HCT116 (cell line): ENCODE measurements around the gene TMEM106C. TPM values are rescaled to one million over a fixed set of nuclear protein-coding genes. Genes with fewer than 3 reads are reported as not detected.

Experiments used
- ATAC-seq: fragments of 200-7000 bp; cut with Tn5 transposase; 2 replicates; pipeline ENCODE4 v1.9.1; 2020; ENCODE audit warnings: mild to moderate bottlenecking, moderate library complexity
- BruUV-seq: library from RNA; stranded (reverse); fragments of 400-500 nt; replicated peaks from 2 replicates; lab custom pipeline; 2021; lab: Mats Ljungman, UMichigan
- CTCF ChIA-PET: fragments of 300-600 bp; sonication (Branson Sonifier 250); formaldehyde crosslinking; loops from one replicate; lab custom pipeline; 2021; ENCODE audit warnings: antibody characterized with exemption; lab: Charles Lee
- POLR2A ChIA-PET: fragments of 300-600, 350-600 bp; sonication (Branson Sonifier 250); formaldehyde crosslinking; loops from one replicate; lab custom pipeline; 2021; ENCODE audit warnings: antibody characterized with exemption; lab: Charles Lee
- RAD21 ChIA-PET, 2 experiments: fragments of 300-600 bp; sonication (Branson Sonifier 250); formaldehyde crosslinking; loops; one replicate each; lab custom pipeline; 2023; ENCODE audit warnings: low total read pairs in 2 of 2; ENCODE audit not compliant: uncharacterized antibody in 2 of 2, unreplicated experiment in 2 of 2, low non-redundant PET in 1 of 2; lab: Charles Lee
- DNase-seq: peaks from one replicate; pipeline ENCODE4 v3.0.0-alpha.2; 2010; ENCODE audit warnings: low read depth, low spot score
- H2AFZ ChIP-seq: fragments of 200-600 bp; shearing (Covaris generic), sonication (generic); 2 replicates; pipeline ENCODE4 v1.6.1; 2017; ENCODE audit warnings: low read depth, mixed run types, mixed read lengths, antibody characterized with exemption, low read length; ENCODE audit not compliant: poor library complexity, severe bottlenecking
- H3K27ac ChIP-seq: 2 replicates; pipeline ENCODE4 v1.5.1; 2012; ENCODE audit warnings: low read depth, low read length
- H3K27me3 ChIP-seq: fragments of 200-600 bp; sonication (generic); 2 replicates; pipeline ENCODE4 v1.6.1; 2016; ENCODE audit warnings: mixed run types, low read length, mixed read lengths; ENCODE audit not compliant: insufficient read depth
- H3K36me3 ChIP-seq, 2 experiments: fragments of 200-500 bp in 1 of 2; fragments of 200-600 bp in 1 of 2; sonication (Bioruptor generic) in 1 of 2; sonication (generic) in 1 of 2; 2 replicates each; pipeline versions ENCODE4 v1.5.1 to v1.6.1; 2014 to 2016; ENCODE audit warnings: low read length in 2 of 2, inconsistent platforms in 1 of 2, mixed read lengths in 1 of 2, mixed run types in 1 of 2; ENCODE audit not compliant: insufficient read depth in 2 of 2, control insufficient read depth in 1 of 2
- H3K4me1 ChIP-seq, 2 experiments: fragments of 200-600 bp in 1 of 2; sonication (generic) in 1 of 2; 2 replicates each; pipeline versions ENCODE4 v1.5.1 to v1.6.1; 2012 to 2017; ENCODE audit warnings: low read length in 2 of 2, inconsistent platforms in 1 of 2, mild to moderate bottlenecking in 1 of 2, mixed read lengths in 1 of 2, mixed run types in 1 of 2, moderate library complexity in 1 of 2; ENCODE audit not compliant: insufficient read depth in 2 of 2, control insufficient read depth in 1 of 2
- H3K4me2 ChIP-seq: fragments of 200-600 bp; sonication (generic); 2 replicates; pipeline ENCODE4 v1.6.1; 2017; ENCODE audit warnings: mixed run types, low read length, mixed read lengths
- H3K4me3 ChIP-seq, 2 experiments: fragments of 200-600 bp in 1 of 2; sonication (generic) in 1 of 2; replicated peaks in 1 of 2; 2 replicates each; pipeline ENCODE4 v1.5.1; 2011 to 2016; ENCODE audit warnings: low read length in 2 of 2, control low read depth in 1 of 2, low read depth in 1 of 2, mild to moderate bottlenecking in 1 of 2, mixed read lengths in 1 of 2, mixed run types in 1 of 2
- H3K79me2 ChIP-seq: fragments of 200-600 bp; sonication (generic); 2 replicates; pipeline ENCODE4 v1.6.1; 2017; ENCODE audit warnings: mild to moderate bottlenecking, mixed run types, low read length, moderate library complexity, mixed read lengths; ENCODE audit not compliant: insufficient read depth
- H3K9ac ChIP-seq: fragments of 200-600 bp; sonication (generic); 2 replicates; pipeline ENCODE4 v1.6.1; 2016; ENCODE audit warnings: low read length, mixed read lengths
- H3K9me2 ChIP-seq: fragments of 200-600 bp; sonication (generic), shearing (Covaris generic); 2 replicates; pipeline ENCODE4 v1.6.1; 2017; ENCODE audit warnings: mixed run types, mild to moderate bottlenecking, moderate library complexity; ENCODE audit not compliant: insufficient read depth
- H3K9me3 ChIP-seq, 2 experiments: fragments of 200-500 bp in 1 of 2; fragments of 200-600 bp in 1 of 2; sonication (Bioruptor generic) in 1 of 2; sonication (generic) in 1 of 2; 2 replicates each; pipeline ENCODE4 v1.6.1; 2014 to 2017; ENCODE audit warnings: low read length in 2 of 2, mixed read lengths in 2 of 2, inconsistent platforms in 1 of 2, low read depth in 1 of 2, mild to moderate bottlenecking in 1 of 2, mixed run types in 1 of 2, moderate library complexity in 1 of 2; ENCODE audit not compliant: control insufficient read depth in 1 of 2, insufficient read depth in 1 of 2
- H4K20me1 ChIP-seq: fragments of 200-600 bp; sonication (generic), shearing (Covaris generic); 2 replicates; pipeline ENCODE4 v1.6.1; 2017; ENCODE audit warnings: mixed run types, mild to moderate bottlenecking, moderate library complexity; ENCODE audit not compliant: insufficient read depth
- EGR1 ChIP-seq: IDR thresholded peaks from 2 replicates; pipeline ENCODE4 v1.6.1; 2012; ENCODE audit warnings: low read depth
- ELF1 ChIP-seq: IDR thresholded peaks from 2 replicates; pipeline ENCODE4 v1.6.1; 2012; ENCODE audit warnings: low read depth, borderline replicate concordance
- FOSL1 ChIP-seq: IDR thresholded peaks from 2 replicates; pipeline ENCODE4 v1.6.1; 2012; ENCODE audit warnings: low read depth
- POLR2A ChIP-seq: IDR thresholded peaks from 2 replicates; pipeline ENCODE4 v1.7.0; 2011; ENCODE audit warnings: borderline replicate concordance; ENCODE audit not compliant: insufficient read depth, insufficient read length; ENCODE audit errors: extremely low read depth
- RAD21 ChIP-seq: IDR thresholded peaks from 2 replicates; pipeline ENCODE4 v1.6.1; 2012; ENCODE audit warnings: low read depth, mild to moderate bottlenecking
- SIN3A ChIP-seq: IDR thresholded peaks from 2 replicates; pipeline ENCODE4 v1.6.1; 2012; ENCODE audit warnings: low read depth
- SRF ChIP-seq: IDR thresholded peaks from 2 replicates; pipeline ENCODE4 v1.6.1; 2012; ENCODE audit warnings: low read depth
- TCF7L2 ChIP-seq: IDR thresholded peaks from 2 replicates; pipeline ENCODE4 v1.7.0; 2011; ENCODE audit warnings: borderline replicate concordance, inconsistent platforms; ENCODE audit not compliant: insufficient read depth, insufficient read length; ENCODE audit errors: extremely low read depth
- YY1 ChIP-seq: IDR thresholded peaks from 2 replicates; pipeline ENCODE4 v1.6.1; 2011; ENCODE audit warnings: low read length, low read depth, moderate library complexity, mild to moderate bottlenecking; ENCODE audit not compliant: insufficient replicate concordance; ENCODE audit errors: extremely low read depth
- intact Hi-C: fragments of 100-400 bp; cut with micrococcal nuclease; formaldehyde crosslinking; loops from 2 replicates; pipeline ENCODE4 v1.10.0; 2022
- total RNA-seq: library from RNA; stranded (reverse); gene quantifications from one replicate; pipeline ENCODE4 v1.2.1, GENCODE V29; 2021; ENCODE audit not compliant: unreplicated experiment
- TF ChIP-seq, protein P1 (sequence below): IDR thresholded peaks from 2 replicates; pipeline ENCODE4 v1.6.1; 2012; ENCODE audit warnings: low read depth

TMEM106C gene
- total RNA-seq, 1 experiment from 2014 or later = 94.7 TPM

GRCh38 chr12:47921907-47922306 lies 41.5 kb upstream of the TMEM106C start:
- H3K9ac ChIP-seq = no peak overlapping the region
- no peaks in the 10 kb centered on the region for H3K9me3 ChIP-seq
- no peak overlapping the region for H3K4me3 ChIP-seq
- intact Hi-C loops = no loop called here
- no peak overlapping the region for H2AFZ ChIP-seq
- H3K36me3 ChIP-seq = no peaks in the 10 kb centered on the region
- ChIA-PET POLR2A (no interaction called here), CTCF (interaction anchor here (1.0 kb wide), 1 partner anchor 28 kb away, joined by 3 read pairs; no protein-coding TSS in a partner anchor), RAD21 (no interaction called here)
- ATAC-seq (no peak), DNase-seq (no peak)
- no peaks in the 10 kb centered on the region for H3K9me2 ChIP-seq
- no peaks in the 10 kb centered on the region for H4K20me1 ChIP-seq
- H3K79me2 ChIP-seq = no peaks in the 10 kb centered on the region
- TF ChIP-seq FOSL1 (no peak), RAD21 (no peak), YY1 (no peak), POLR2A (no peak), TCF7L2 (no peak), SIN3A (no peak), EGR1 (no peak), SRF (no peak), ELF1 (no peak)
- TF ChIP-seq, protein P1, sequence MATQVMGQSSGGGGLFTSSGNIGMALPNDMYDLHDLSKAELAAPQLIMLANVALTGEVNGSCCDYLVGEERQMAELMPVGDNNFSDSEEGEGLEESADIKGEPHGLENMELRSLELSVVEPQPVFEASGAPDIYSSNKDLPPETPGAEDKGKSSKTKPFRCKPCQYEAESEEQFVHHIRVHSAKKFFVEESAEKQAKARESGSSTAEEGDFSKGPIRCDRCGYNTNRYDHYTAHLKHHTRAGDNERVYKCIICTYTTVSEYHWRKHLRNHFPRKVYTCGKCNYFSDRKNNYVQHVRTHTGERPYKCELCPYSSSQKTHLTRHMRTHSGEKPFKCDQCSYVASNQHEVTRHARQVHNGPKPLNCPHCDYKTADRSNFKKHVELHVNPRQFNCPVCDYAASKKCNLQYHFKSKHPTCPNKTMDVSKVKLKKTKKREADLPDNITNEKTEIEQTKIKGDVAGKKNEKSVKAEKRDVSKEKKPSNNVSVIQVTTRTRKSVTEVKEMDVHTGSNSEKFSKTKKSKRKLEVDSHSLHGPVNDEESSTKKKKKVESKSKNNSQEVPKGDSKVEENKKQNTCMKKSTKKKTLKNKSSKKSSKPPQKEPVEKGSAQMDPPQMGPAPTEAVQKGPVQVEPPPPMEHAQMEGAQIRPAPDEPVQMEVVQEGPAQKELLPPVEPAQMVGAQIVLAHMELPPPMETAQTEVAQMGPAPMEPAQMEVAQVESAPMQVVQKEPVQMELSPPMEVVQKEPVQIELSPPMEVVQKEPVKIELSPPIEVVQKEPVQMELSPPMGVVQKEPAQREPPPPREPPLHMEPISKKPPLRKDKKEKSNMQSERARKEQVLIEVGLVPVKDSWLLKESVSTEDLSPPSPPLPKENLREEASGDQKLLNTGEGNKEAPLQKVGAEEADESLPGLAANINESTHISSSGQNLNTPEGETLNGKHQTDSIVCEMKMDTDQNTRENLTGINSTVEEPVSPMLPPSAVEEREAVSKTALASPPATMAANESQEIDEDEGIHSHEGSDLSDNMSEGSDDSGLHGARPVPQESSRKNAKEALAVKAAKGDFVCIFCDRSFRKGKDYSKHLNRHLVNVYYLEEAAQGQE = no peak
- H3K4me1 ChIP-seq = no peaks in the 10 kb centered on the region
- H3K27ac ChIP-seq = no peak overlapping the region
- H3K27me3 ChIP-seq = peaks cover 5% of the 10 kb centered on the region; the same call in 1 of the 2 replicates
- H3K4me2 ChIP-seq = no peak overlapping the region
- no TSS peak for BruUV-seq
